Esophagus muscularis mucosa (tissue), 4 donors: ENCODE measurements around the gene MARVELD1.

ENCODE experiments used
- EP300 ChIP-seq: sonication (generic); formaldehyde crosslinking; IDR thresholded peaks from one replicate; pipeline ENCODE4 v1.6.1; 2017; ENCODE audit warnings: antibody characterized with exemption
- POLR2A ChIP-seq: fragments of 450-650 bp; IDR thresholded peaks from one replicate; pipeline ENCODE4 v1.6.1; 2017; ENCODE audit warnings: antibody characterized with exemption, moderate library complexity, mild to moderate bottlenecking, low read depth
- POLR2AphosphoS5 ChIP-seq, 2 donors: sonication (generic); formaldehyde crosslinking; IDR thresholded peaks; one replicate each; pipeline ENCODE4 v1.6.1; 2017; ENCODE audit warnings: antibody characterized with exemption in 2 of 2
- TF ChIP-seq, protein P1 (sequence below), 3 experiments: fragments of 200-600 bp in 2 of 3; fragments of 450-650 bp in 1 of 3; sonication (generic) in 2 of 3; IDR thresholded peaks; one replicate each; pipeline ENCODE4 v1.5.1; 2017 to 2019; ENCODE audit warnings: antibody characterized with exemption in 3 of 3, mild to moderate bottlenecking in 2 of 3, moderate library complexity in 1 of 3

DNA sequence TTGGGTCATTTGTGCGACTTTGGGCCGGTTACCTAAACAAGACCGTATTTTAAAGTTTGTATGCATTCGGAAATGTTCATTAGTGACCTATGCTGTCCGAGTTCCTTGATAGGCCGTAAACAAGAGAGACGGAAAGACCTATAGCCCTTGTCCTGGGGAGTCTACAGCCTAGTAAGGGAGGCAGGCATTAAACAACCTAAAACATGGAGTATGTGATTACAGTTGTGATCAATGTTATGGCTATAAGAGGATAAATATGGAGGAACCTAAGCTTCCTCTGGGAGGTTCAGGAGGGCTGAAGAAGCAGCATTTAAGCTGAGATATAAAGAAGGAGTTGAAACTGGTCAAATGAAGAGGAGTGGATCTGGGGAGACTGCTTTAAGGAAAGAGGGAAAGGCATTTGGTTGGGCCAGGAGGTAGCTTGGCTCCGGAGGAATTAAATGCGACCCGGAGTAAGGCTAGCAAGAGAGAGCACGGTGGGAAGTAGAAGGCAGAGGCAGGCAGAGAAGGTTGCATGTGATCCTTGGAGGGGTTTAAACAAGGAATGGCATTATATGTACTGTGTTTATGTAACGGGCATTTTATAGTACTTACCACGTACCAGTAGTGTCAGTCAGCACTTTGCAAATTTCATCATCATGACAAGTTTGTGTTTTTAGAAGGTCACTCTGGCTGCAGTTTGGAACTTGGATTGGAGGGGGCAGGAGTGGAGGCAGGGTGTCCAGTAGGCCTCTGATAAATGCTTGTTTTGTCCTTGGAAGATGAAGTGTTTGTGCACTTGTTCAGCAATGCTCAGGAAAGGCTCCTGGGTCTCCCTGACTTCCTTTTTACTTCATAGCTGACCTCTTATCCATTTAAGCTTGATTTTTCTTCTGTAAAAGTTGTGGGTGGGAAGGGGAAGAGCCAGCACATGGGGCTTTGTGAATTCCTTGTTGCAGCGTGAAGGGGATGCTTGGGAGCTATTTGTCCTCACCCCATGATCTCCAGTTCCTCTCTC is 25.4 kb upstream of the MARVELD1 start:
- TF ChIP-seq POLR2A (no peak), POLR2AphosphoS5 (IDR thresholded peaks at IDR 0.05) (peak; percentile 81 to 87), EP300 (peak; percentile 78)
- TF ChIP-seq, protein P1, sequence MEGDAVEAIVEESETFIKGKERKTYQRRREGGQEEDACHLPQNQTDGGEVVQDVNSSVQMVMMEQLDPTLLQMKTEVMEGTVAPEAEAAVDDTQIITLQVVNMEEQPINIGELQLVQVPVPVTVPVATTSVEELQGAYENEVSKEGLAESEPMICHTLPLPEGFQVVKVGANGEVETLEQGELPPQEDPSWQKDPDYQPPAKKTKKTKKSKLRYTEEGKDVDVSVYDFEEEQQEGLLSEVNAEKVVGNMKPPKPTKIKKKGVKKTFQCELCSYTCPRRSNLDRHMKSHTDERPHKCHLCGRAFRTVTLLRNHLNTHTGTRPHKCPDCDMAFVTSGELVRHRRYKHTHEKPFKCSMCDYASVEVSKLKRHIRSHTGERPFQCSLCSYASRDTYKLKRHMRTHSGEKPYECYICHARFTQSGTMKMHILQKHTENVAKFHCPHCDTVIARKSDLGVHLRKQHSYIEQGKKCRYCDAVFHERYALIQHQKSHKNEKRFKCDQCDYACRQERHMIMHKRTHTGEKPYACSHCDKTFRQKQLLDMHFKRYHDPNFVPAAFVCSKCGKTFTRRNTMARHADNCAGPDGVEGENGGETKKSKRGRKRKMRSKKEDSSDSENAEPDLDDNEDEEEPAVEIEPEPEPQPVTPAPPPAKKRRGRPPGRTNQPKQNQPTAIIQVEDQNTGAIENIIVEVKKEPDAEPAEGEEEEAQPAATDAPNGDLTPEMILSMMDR (IDR thresholded peaks at IDR 0.05) = no peak
